ENCODE data around the gene NUMB.
"Not testable (repeated sequence)": the region's sequence is repeated elsewhere in the genome, so short reads cannot be mapped to it uniquely, and the experiment has no call there.

The NUMB gene

DNA sequence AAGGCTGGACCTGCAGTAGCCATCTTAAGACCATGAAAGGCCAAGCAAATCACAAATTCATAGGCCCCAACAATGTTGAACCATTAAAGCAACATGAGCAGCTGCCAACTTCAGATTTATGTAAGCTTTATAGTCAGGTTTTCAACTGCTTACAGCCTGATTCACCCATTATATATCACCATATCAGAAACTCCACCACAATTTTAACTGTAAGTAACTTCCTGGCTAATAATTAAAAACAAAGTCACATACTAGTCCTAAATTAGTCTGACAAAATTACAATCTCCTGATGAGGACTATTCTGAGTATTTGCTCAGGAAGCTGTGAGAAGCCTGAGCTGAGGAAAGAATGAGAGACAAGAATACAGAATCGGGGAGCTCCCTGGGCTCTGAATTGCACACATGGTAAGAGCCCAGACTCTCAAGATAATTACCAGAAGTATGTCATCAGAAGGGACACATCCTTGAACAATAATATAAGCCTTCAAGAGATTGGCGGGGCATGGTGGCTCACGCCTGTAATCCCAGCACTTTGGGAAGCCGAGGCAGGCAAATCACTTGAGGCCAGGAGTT, 55.1 kb downstream of the NUMB start:
- DNase-seq (ENCODE audit: low spot score), result no peak
- in situ Hi-C loops (cut with MboI; ENCODE audit: low pct_unique_long_range_greater_than_20kb, low sequenced_read_pairs, unreplicated experiment), result no loop called here
- TF ChIP-seq, protein P1, sequence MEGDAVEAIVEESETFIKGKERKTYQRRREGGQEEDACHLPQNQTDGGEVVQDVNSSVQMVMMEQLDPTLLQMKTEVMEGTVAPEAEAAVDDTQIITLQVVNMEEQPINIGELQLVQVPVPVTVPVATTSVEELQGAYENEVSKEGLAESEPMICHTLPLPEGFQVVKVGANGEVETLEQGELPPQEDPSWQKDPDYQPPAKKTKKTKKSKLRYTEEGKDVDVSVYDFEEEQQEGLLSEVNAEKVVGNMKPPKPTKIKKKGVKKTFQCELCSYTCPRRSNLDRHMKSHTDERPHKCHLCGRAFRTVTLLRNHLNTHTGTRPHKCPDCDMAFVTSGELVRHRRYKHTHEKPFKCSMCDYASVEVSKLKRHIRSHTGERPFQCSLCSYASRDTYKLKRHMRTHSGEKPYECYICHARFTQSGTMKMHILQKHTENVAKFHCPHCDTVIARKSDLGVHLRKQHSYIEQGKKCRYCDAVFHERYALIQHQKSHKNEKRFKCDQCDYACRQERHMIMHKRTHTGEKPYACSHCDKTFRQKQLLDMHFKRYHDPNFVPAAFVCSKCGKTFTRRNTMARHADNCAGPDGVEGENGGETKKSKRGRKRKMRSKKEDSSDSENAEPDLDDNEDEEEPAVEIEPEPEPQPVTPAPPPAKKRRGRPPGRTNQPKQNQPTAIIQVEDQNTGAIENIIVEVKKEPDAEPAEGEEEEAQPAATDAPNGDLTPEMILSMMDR (IDR thresholded peaks at IDR 0.05; ENCODE audit: extremely low read depth, insufficient read depth, missing control alignments), result no peak

DNA sequence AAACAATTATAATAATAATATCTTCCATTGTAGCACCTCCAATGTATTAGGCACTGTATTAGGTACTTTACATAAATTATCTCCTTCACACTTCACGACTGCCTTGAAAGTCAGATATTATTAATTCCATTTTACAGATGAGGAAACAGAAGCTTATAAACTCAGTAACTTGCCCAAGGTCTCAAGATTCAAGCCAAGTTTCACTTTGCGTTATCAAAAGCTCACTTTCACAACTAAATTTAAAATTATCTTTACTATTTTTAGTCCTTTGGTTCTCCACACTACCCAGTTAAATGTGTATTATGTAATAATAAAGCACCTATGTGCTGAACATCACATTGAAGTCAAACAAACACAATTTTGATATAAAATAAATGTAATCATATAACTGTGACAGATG, 55.8 kb downstream of the NUMB start:
- peak; percentile 15 for DNase-seq (ENCODE audit: low spot score)
- in situ Hi-C loops (cut with MboI; ENCODE audit: low pct_unique_long_range_greater_than_20kb, low sequenced_read_pairs, unreplicated experiment), result no loop called here
- TF ChIP-seq, protein P1 (IDR thresholded peaks at IDR 0.05; ENCODE audit: extremely low read depth, insufficient read depth, missing control alignments), result no peak

DNA sequence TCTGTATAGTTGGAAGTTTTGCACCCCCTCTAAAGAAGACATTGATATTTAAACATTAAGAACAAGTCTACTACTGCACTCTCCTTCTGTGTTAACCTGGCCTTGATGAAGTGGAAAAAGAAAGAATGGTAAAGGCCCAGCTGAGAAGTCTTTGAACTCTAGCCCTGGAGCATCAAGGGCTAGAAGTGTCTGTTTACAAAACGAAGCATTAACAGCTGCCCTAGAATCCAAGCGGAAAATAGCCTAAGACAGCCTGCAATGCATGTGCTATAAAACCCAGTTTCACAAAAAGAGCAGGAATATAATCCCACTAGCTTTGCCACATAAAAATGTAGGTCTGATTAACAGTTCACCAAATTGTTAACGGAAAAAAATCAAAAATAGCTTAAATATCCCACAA, 60.5 kb downstream of the NUMB start:
- DNase-seq (ENCODE audit: low spot score), result no peak
- in situ Hi-C loops (cut with MboI; ENCODE audit: low pct_unique_long_range_greater_than_20kb, low sequenced_read_pairs, unreplicated experiment), result no loop called here

DNA sequence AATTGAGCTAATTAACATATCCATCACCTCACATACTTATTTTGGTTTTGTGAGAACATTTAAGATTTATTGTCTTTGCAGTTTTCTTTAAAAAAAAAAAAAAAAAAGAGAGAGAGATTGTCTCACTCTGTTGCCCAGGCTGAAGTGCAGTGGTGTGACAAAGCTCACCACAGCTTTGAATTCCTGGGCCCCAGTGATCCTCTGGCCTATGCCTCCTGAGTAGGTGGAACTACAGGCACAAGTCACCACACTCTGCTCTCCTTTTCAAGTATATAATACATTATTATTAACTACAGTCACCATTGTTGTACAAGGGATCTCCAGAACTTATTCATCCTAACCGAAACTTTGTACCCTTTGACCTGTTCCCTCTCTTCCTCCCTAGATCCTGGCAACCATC, 64.0 kb downstream of the NUMB start:
- no peak for DNase-seq (ENCODE audit: low spot score)
- TF ChIP-seq, protein P1 (IDR thresholded peaks at IDR 0.05; ENCODE audit: extremely low read depth, insufficient read depth, missing control alignments), result no peak
- in situ Hi-C loops (cut with MboI; ENCODE audit: low pct_unique_long_range_greater_than_20kb, low sequenced_read_pairs, unreplicated experiment), result no loop called here

More for the DNA sequence above, 60.5 kb downstream of the NUMB start:
- TF ChIP-seq, protein P1 (IDR thresholded peaks at IDR 0.05; ENCODE audit: extremely low read depth, insufficient read depth, missing control alignments), result no peak

DNA sequence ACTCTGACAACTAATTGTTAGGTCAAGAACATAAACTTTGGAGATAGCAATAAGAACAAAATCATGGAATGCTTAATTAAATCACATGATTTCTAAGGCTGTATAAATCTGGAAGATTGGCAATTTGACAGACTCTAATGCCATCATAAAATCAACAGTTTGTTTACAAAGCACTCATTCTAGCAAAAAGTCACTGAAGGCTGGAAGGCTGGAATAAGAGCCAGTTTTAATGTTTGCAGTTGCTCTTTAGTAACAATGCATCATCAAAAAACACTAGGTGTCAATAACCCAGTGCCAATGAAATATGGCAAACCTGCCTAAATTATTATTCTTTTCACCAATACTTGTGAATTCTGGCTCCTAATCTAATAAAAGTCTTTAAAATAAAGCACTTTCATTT, 65.0 kb downstream of the NUMB start:
- in situ Hi-C loops (cut with MboI; ENCODE audit: low pct_unique_long_range_greater_than_20kb, low sequenced_read_pairs, unreplicated experiment), result no loop called here
- TF ChIP-seq, protein P1 (IDR thresholded peaks at IDR 0.05; ENCODE audit: extremely low read depth, insufficient read depth, missing control alignments), result no peak
- no peak for DNase-seq (ENCODE audit: low spot score)

DNA sequence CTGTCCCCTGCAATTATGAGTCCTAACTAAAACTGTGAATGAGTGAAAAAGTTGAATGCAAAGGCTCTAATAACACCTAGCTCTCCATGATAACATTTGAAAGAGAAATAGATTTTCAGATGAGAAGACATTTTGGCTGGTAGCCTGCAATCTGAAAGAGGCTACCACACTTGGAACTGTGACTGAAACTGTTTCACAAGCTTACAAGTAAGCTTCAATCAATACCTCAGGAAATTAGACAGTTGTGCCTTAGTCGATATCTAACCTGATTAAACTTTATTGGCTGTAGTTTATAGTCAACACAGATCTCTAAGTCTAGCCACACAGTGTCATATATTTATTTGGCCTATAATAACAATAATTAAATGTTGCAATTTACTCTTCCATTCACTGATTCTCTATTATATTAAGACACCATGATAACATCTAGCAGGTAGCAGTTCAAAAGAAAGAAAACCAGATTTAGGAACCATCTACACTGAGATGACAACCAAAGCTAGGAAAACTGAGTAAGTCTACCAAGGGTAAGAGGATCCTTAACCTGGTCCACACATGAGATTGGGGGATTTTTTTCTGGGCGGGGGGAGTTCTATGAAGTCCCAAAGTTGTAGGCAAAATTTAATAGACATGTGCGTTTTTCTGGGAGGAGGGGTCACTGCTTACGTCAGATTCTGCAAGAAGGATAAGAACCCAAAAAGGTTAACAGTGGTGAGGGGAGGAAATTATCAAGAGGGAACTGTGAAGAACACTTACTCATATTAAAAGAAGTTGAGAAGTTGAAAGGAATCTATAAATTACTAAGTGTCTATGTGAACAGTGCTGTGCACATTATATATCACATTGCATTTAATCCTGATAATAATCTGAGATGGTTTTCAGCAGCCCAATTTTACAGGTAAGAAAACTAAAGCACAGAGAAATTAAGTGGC, 65.8 kb downstream of the NUMB start:
- in situ Hi-C loops (cut with MboI; ENCODE audit: low pct_unique_long_range_greater_than_20kb, low sequenced_read_pairs, unreplicated experiment), result no loop called here
- TF ChIP-seq, protein P1 (IDR thresholded peaks at IDR 0.05; ENCODE audit: extremely low read depth, insufficient read depth, missing control alignments), result no peak
- peak; percentile 17 for DNase-seq (ENCODE audit: low spot score)

DNA sequence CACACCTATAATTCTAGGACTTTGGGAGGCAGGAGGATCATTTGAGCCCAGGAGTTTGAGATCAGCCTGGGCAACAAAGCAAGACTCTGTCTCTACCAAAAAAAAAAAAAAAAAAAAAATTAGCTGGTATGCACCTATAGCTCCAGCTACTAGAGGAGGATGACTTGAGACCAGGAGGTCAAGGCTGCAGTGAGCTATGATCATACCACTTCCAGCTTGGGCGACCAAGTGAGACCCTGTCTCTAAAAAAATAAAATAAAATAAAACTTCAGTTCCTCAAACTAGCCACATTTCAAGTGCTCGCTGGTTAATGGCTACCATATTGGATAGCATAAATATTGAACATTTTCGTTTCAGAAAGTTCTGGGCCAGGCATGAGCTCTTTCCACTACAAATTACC, 70.5 kb downstream of the NUMB start:
- DNase-seq (ENCODE audit: low spot score); in situ Hi-C loops (cut with MboI; ENCODE audit: low pct_unique_long_range_greater_than_20kb, low sequenced_read_pairs, unreplicated experiment): not testable (repeated sequence)

Data from GM13977 (cell line).